Duodenal mucosa (tissue), 2 donors: ENCODE results near the gene PLXDC1.

Experiments used
- H3K27ac ChIP-seq: one replicate; pipeline ENCODE4 v1.7.0; 2013; ENCODE audit warnings: low read depth, low read length
- H3K27me3 ChIP-seq, 2 donors: one replicate each; pipeline ENCODE4 v1.7.0; 2013; ENCODE audit warnings: low read length in 2 of 2, control low read depth in 1 of 2; ENCODE audit not compliant: insufficient read depth in 2 of 2, control insufficient read depth in 1 of 2
- H3K36me3 ChIP-seq, 2 donors: one replicate each; pipeline ENCODE4 v1.7.0; 2013; ENCODE audit warnings: low read length in 2 of 2, control low read depth in 1 of 2; ENCODE audit not compliant: insufficient read depth in 2 of 2, control insufficient read depth in 1 of 2
- H3K4me1 ChIP-seq, 2 donors: one replicate each; pipeline ENCODE4 v1.7.0; 2013; ENCODE audit warnings: low read length in 2 of 2, control low read depth in 1 of 2; ENCODE audit not compliant: insufficient read depth in 2 of 2, control insufficient read depth in 1 of 2
- H3K4me3 ChIP-seq, 2 donors: one replicate each; pipeline ENCODE4 v1.7.0; 2013; ENCODE audit warnings: low read length in 2 of 2, low read depth in 1 of 2
- H3K9ac ChIP-seq, 2 donors: one replicate each; pipeline ENCODE4 v1.7.0; 2013; ENCODE audit warnings: low read length in 2 of 2, low read depth in 1 of 2
- H3K9me3 ChIP-seq, 2 donors: one replicate each; pipeline ENCODE4 v1.7.0; 2013; ENCODE audit warnings: low read length in 2 of 2, control low read depth in 1 of 2; ENCODE audit not compliant: control insufficient read depth in 1 of 2

The PLXDC1 gene

DNA sequence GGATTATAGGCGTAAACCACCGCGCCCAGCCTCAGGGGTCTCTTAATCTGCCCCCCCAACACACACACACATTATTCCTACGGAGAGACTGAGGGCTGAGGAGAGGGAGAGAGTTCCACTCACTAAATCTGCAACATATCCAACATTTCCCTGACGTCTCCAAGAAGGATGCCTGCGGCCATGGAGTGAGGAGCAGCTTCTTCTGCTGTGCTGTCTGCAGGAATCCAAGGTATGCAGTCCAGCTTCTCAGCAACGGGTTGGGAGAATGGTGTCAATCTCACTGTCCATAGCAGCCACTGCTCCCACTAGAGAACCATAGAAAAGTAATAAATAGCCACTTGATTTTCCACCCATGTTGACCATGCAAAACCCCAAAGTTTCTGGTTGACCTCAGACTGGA lies 5.1 kb upstream of the PLXDC1 start:
- Histone ChIP-seq H3K9me3 (no peaks in the 10 kb centered on the region), H3K4me3 (no peak overlapping the region), H3K27ac (no peak overlapping the region), H3K9ac (no peak overlapping the region), H3K36me3 (no peaks in the 10 kb centered on the region), H3K4me1 (peaks cover 11 to 15% of the 10 kb centered on the region in 2 donors), H3K27me3 (no peaks in the 10 kb centered on the region)

DNA sequence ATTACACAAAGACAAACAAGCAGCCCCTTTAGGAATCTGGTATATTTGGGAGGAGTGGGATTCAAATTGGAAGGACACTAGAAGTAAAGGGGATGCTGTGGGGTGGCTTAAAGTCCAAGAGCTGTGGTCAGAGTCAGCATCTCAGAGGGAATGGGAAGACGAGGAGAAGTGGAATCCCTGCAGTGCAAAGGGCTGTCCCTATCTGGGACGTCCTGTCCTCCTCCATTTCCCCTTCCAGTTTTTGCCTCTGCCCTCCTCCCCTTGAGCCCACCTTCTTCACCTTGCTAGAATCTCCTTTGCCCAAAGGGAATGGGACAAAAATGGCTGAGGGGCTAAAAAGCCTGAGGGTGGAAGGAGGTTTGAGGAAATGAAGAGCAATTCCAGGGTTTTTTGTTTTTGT lies 4.2 kb upstream of the PLXDC1 start:
- Histone ChIP-seq H3K36me3 (no peaks in the 10 kb centered on the region), H3K27me3 (peaks cover 4% of the 10 kb centered on the region in 2 donors), H3K9ac (no peak overlapping the region), H3K4me1 (peaks cover 11 to 15% of the 10 kb centered on the region in 2 donors), H3K4me3 (no peak overlapping the region), H3K27ac (no peak overlapping the region), H3K9me3 (no peaks in the 10 kb centered on the region)

DNA sequence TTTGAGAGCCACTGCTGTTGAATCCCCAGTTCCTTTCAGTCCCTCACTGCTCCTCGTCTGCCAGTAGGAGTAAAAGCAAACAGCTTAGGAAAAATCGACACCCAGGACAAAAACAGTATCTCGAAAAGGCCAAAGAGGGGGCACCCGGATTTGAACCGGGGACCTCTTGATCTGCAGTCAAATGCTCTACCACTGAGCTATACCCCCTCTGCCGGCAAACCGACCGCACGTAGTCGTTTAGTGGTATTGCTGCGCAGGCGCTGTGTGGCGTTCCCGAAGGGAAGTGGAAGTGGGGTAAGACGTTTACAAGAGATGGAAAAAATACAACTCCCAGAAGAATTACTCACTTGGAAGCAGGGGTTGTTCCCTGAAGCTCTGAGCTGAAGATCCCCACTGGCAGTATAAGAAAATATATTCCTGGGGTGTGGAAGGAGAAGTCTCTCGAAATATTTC lies 2.2 kb upstream of the PLXDC1 start:
- peaks cover 11 to 15% of the 10 kb centered on the region in 2 donors for H3K4me1 ChIP-seq
- no peaks in the 10 kb centered on the region for H3K9me3 ChIP-seq
- H3K9ac ChIP-seq, result peak overlapping the region; percentile 72 to 96
- peaks cover 8 to 13% of the 10 kb centered on the region in 2 donors for H3K27me3 ChIP-seq
- H3K27ac ChIP-seq, result peak overlapping the region; percentile 78
- H3K36me3 ChIP-seq, result no peaks in the 10 kb centered on the region
- peak overlapping the region; percentile 84 to 92 for H3K4me3 ChIP-seq

DNA sequence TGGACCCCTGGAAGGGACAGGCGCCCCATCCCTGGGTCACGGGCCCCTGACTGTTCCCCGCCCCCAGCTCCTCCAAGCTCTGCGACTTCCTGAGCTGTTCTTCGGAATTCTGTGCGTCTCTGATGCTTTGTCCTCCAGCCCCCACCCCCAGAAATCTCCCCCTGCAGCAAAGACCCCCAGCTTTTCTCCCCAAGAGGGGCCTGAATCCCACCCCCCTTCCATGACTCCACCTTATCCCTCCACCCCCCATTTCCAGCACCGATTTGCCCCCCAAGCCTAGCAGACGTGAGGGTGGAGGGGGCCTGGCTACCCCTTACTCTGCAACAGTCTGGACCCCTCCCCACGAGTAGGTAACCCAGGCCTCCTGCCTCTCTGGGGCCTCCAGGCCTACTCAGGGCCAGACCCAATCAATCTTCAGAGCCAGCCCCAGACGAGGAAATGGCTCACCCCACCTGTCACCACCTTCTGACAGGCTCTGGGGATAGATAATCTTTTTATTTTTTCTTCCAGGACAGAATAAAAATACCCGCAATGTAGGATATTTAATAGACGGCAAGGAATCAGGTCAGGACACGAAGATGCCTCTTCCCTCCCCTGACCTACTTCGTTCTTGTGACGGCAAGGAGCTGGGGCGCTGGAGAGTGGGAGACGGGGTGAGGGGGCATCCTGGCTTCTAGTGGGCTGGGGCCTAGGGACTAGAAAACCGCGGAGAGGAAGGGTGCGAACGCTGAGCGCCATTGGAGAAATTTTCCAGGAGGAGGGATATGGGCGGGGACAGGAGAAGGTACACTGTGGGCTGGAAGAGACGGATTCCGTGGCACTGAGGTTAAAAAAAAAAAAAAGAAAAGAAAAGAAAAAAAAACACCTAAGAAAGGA lies 744 bp upstream of the PLXDC1 start:
- peaks cover 11 to 15% of the 10 kb centered on the region in 2 donors for H3K4me1 ChIP-seq
- no peaks in the 10 kb centered on the region for H3K36me3 ChIP-seq
- H3K27me3 ChIP-seq, result peaks cover 8 to 13% of the 10 kb centered on the region in 2 donors
- no peak overlapping the region for H3K27ac ChIP-seq
- H3K9me3 ChIP-seq, result no peaks in the 10 kb centered on the region
- H3K9ac ChIP-seq, result peak overlapping the region; percentile 72 to 96
- H3K4me3 ChIP-seq, result peak overlapping the region; percentile 84 to 92

DNA sequence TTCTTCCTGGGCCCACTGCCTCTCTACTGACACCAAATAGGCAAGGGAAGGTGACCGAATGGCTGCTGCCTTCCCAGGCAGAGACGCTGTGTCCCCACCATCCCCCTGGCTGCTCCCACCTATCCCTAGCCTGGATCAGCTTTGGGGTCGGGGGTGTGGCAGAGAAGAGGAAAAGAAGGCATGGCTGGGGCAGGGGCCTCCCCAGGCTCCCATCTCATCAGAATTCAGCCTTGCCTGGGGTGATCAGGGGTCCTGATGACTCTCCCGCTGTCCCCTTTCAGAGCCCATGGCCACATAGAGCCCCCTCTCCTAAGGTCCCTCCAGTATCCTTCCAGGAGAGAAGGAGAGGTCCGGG lies 665 bp downstream of the PLXDC1 start:
- Histone ChIP-seq H3K9me3 (no peaks in the 10 kb centered on the region), H3K36me3 (no peaks in the 10 kb centered on the region), H3K4me3 (peak overlapping the region; percentile 40 to 49), H3K4me1 (peaks cover 11 to 15% of the 10 kb centered on the region in 2 donors), H3K27ac (no peak overlapping the region), H3K9ac (peak overlapping the region; percentile 37 to 38), H3K27me3 (peaks cover 8 to 13% of the 10 kb centered on the region in 2 donors)

DNA sequence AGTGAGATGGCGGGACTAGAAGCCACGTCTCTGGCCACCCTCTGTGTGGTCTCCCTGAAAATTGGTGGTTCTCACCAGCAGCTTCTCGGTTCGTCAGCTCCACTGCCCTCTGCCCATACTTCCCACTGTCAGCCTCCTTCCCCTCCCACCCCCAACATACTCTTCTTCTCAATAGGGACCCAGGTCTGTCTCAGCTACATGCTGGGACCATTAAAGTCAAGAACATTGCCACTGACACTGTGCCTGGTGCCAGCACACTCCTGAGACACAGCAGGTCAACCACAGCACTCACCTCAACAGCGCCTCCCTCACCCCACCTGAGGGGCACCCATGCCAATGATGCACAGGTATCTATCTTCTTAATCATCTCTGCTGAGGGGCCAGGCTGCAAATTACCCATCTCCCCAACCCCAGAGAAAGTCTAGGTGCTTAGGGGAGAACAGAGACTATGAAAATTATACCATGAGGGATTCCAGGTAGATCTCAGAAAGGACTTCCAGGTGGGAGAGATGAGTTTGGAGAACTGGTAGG lies 1.3 kb downstream of the PLXDC1 start:
- no peak overlapping the region for H3K4me3 ChIP-seq
- H3K4me1 ChIP-seq, result peaks cover 16% of the 10 kb centered on the region in 2 donors
- H3K9ac ChIP-seq, result no peak overlapping the region
- peaks cover 8 to 13% of the 10 kb centered on the region in 2 donors for H3K27me3 ChIP-seq
- no peak overlapping the region for H3K27ac ChIP-seq
- no peaks in the 10 kb centered on the region for H3K9me3 ChIP-seq
- H3K36me3 ChIP-seq, result no peaks in the 10 kb centered on the region

DNA sequence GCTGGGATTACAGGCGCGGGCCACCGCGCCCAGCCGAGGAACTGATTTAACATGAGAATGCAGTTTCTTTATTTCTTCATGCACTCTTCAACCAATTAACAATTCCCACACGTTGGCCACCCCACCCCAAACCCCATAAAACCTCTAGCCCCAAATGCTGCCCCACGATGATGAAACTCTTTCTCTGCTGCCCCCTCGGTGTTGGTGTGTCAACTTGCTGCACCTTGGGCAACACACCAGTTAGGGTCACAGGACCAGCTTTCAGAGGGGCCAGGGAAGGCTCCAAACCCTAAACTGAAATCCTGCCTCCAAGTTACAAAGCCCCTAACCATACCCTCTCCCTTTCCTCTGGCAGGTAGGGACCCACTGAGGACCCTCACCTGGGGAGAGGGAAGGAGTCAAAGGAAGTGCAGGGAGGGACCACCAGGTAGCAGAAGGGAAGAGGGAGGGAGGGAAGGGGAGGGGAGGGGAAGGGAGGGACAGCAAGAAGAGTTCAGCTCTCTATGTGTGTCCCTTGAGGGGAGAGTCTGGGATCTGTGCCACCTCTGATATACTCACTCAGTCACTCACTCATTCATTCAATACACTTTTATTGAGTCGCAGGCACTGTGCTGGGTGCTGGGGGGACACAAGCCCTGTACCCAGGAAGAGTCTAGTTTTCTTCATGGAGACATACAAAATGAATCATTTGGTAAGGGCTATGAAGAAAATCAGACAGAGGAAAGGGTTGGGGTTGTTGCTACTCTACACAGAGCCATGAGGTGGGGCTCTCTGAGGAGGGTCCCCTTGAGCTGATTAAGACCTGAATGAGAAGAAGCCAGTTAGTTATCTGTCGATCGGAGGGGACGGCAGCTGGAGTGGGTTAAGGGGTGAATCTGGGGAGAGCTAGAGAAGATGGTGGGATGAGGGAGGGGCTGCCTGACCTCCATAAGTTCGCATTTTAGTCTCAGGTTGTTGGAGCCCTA lies 3.9 kb downstream of the PLXDC1 start:
- Histone ChIP-seq H3K9ac (no peak overlapping the region), H3K27ac (no peak overlapping the region), H3K4me1 (peaks cover 16 to 26% of the 10 kb centered on the region in 2 donors), H3K36me3 (no peaks in the 10 kb centered on the region), H3K27me3 (peaks cover 8 to 13% of the 10 kb centered on the region in 2 donors), H3K4me3 (no peak overlapping the region), H3K9me3 (no peaks in the 10 kb centered on the region)

DNA sequence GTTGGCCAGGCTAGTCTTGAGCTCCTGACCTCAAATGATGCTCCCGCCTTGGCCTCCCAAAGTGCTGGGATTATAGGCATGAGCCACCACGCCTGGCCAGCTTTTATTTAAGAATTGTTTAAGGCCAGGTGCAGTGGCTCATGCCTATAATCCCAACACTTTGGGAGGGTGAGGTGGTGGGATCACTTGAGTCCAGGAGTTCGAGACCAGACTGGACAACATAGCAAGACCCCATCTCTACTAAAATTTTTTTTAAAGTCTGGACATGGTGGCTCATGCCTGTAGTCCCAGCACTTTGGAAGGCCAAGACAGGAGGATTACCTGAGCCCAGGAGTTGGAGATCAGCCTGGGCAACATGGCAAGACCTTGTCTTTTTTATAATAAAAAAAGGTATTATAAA lies 5.2 kb downstream of the PLXDC1 start:
- Histone ChIP-seq H3K9ac (no peak overlapping the region), H3K27ac (no peak overlapping the region), H3K4me3 (no peak overlapping the region), H3K36me3 (no peaks in the 10 kb centered on the region), H3K4me1 (peaks cover 11 to 17% of the 10 kb centered on the region in 2 donors), H3K27me3 (peaks cover 8 to 13% of the 10 kb centered on the region in 2 donors), H3K9me3 (peaks cover 0 to 2% of the 10 kb centered on the region in 2 donors)

DNA sequence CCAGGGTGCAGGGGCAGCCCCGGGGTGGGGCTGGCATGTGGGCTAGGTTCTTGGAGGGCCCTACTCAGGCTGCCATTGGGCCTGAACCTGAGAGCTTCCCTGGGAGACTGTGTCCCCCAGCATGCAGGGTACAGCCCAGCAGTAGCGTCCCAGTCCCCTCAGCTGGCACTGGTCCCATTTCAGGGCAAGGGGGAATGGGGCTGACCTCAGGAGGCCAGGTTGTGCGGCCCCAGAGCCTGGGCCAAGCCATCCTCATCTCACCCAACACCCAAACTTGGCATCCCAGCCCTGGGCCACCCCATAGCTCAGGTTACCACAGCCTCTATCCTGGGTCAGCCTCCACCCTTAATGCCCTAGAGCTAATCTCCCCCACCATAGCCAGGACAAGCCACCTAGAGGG lies 6.3 kb downstream of the PLXDC1 start:
- H3K27ac ChIP-seq, result no peak overlapping the region
- H3K36me3 ChIP-seq, result no peaks in the 10 kb centered on the region
- peaks cover 0 to 4% of the 10 kb centered on the region in 2 donors for H3K9me3 ChIP-seq
- no peak overlapping the region for H3K4me3 ChIP-seq
- H3K4me1 ChIP-seq, result peaks cover 11 to 17% of the 10 kb centered on the region in 2 donors
- peaks cover under 1 to 3% of the 10 kb centered on the region in 2 donors for H3K27me3 ChIP-seq
- no peak overlapping the region for H3K9ac ChIP-seq
